ENCODE measurements around the gene MORN5. TPM values are rescaled to one million over a fixed set of nuclear protein-coding genes. Genes with fewer than 3 reads are reported as not detected.

MORN5 gene
- total RNA-seq, 1 donor from 2014 or later: not detected

GRCh38 chr9:122133263-122133983, 26.3 kb upstream of the MORN5 start:
- no peak overlapping the region for H3K27ac Mint-ChIP-seq
- H3K9me3 Mint-ChIP-seq: no peaks in the 10 kb centered on the region
- H3K36me3 Mint-ChIP-seq: no peaks in the 10 kb centered on the region
- no peak overlapping the region for H3K4me3 Mint-ChIP-seq
- peaks cover 13% of the 10 kb centered on the region for H3K4me1 Mint-ChIP-seq
- peaks cover 37% of the 10 kb centered on the region for H3K27me3 Mint-ChIP-seq (ENCODE audit: low read depth)
- no peak for DNase-seq (ENCODE audit: low spot score in 2 of 2, unreplicated experiment in 2 of 2)
- TF ChIP-seq CTCF (IDR thresholded peaks at IDR 0.05; ENCODE audit: unreplicated experiment): no peak

DNA sequence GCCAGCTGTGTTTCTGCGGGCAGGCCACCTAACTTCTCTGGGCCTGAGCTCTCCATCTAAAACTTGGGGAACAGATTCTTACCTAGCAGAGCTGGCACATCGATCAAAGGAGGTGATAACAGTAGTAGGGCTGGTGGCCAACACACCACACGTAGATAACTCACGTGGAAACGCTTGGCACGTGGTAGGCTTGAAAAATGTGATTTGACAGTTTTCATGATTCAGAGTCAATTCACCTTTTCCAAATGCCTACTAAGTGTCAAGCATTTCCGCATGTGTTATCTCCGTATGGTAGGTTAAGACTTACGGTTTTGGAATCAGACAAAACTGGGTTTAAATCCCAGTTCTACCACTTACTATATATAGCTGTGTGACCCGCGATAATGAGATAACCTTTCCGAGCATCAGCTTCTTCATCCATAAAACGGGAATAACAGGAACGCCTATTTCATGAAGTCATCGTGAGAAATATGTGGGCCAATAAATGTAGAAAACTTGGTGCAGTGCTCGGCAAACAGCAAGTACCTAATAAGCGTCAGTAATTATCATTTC, 25.6 kb upstream of the MORN5 start:
- Mint-ChIP-seq H3K4me3 (no peak overlapping the region), H3K36me3 (no peaks in the 10 kb centered on the region), H3K4me1 (peaks cover 13% of the 10 kb centered on the region), H3K27ac (no peak overlapping the region), H3K9me3 (no peaks in the 10 kb centered on the region), H3K27me3 (ENCODE audit: low read depth) (peaks cover 34% of the 10 kb centered on the region)
- no peak for DNase-seq (ENCODE audit: low spot score in 2 of 2, unreplicated experiment in 2 of 2)
- no peak for TF ChIP-seq CTCF (IDR thresholded peaks at IDR 0.05; ENCODE audit: unreplicated experiment)

DNA sequence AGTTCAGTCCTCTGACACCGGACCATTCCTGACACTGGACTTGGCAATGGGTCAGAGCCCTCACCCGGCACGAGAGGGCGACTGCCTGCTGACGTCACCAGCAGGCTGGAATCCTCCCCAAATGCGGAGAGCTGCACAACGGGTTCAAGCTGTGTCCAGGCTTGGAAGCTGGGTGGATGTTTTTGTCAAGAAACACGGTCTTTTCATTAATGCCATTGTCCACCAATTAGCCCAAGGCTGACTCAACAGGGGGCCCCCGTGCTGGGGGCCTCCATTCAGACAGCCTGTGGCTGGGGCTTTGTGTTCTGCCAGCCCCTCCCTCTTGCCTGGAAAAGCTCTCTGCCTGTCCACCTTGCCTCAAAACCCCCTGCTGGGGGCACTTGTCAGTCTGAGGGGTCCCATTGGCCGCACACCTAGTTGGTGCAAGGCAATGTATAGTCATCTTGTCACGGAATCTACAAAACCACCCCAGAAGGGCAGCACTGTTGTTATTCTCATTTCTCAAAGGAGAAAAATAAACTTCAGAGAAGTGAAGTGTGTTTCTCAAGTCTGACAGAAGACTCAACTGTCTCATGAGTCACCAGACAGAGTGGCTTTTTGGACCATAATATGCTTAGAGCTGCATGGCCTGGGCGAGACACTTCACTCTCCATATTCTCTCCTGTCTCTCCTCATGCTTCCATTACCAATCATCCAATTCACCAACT, 24.7 kb upstream of the MORN5 start:
- Mint-ChIP-seq H3K4me3 (no peak overlapping the region), H3K4me1 (peaks cover 13% of the 10 kb centered on the region), H3K9me3 (no peaks in the 10 kb centered on the region), H3K27me3 (ENCODE audit: low read depth) (peaks cover 30% of the 10 kb centered on the region), H3K36me3 (no peaks in the 10 kb centered on the region), H3K27ac (no peak overlapping the region)
- no peak for TF ChIP-seq CTCF (IDR thresholded peaks at IDR 0.05; ENCODE audit: unreplicated experiment)
- DNase-seq (ENCODE audit: low spot score in 2 of 2, unreplicated experiment in 2 of 2): no peak

GRCh38 chr9:122135529-122135859, 24.2 kb upstream of the MORN5 start:
- H3K27me3 Mint-ChIP-seq (ENCODE audit: low read depth): peaks cover 30% of the 10 kb centered on the region
- TF ChIP-seq CTCF (IDR thresholded peaks at IDR 0.05; ENCODE audit: unreplicated experiment): no peak
- no peaks in the 10 kb centered on the region for H3K9me3 Mint-ChIP-seq
- H3K27ac Mint-ChIP-seq: no peak overlapping the region
- H3K4me3 Mint-ChIP-seq: no peak overlapping the region
- no peaks in the 10 kb centered on the region for H3K36me3 Mint-ChIP-seq
- H3K4me1 Mint-ChIP-seq: peaks cover 13% of the 10 kb centered on the region
- DNase-seq (ENCODE audit: low spot score in 2 of 2, unreplicated experiment in 2 of 2): no peak

DNA sequence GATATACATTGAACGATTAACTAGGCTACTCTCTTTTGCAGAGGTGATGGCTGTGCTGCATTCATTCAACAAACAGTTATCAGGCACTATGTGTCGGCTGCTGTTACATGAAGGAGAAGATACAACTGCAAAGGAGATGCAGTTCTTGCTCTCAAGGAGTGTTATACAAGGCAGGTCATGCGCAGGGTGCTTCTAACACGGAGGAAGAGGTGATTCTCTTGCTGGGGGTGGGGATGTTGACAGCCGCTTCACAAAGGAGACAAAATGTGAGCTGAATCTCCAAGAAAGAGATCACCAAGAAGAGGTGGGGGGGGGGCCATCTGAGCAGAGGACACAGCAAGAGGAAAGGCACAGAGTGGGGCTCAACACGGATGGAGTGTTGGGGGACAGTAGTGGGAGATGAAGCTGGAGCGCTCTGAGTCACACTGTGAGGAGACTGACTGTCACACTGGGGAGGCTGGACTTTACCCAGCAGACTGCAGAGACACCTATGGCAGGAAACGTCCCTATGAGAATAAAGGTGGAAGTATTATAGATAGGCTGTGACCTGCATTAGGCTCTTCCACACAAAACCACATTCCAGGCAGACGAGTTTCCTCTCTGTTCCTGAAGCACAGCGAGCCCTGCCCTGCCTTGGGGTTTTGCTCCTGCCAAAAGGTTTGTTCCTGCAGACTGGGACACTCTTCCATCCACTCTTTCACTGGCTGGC, 21.0 kb upstream of the MORN5 start:
- DNase-seq (ENCODE audit: low spot score in 2 of 2, unreplicated experiment in 2 of 2): no peak
- no peak overlapping the region for H3K27ac Mint-ChIP-seq
- peaks cover 16% of the 10 kb centered on the region for H3K27me3 Mint-ChIP-seq (ENCODE audit: low read depth)
- no peaks in the 10 kb centered on the region for H3K9me3 Mint-ChIP-seq
- H3K36me3 Mint-ChIP-seq: peaks cover 1% of the 10 kb centered on the region
- no peaks in the 10 kb centered on the region for H3K4me1 Mint-ChIP-seq
- no peak for TF ChIP-seq CTCF (IDR thresholded peaks at IDR 0.05; ENCODE audit: unreplicated experiment)
- H3K4me3 Mint-ChIP-seq: no peak overlapping the region

Data from mesothelial cell of epicardium (in vitro differentiated cells).